ENCODE results near the gene CACNB2.

CACNB2 gene

GRCh38 chr10:18122753-18123152 lies 17.5 kb upstream of the CACNB2 start:
- no peak for TF ChIP-seq CTCF (IDR thresholded peaks at IDR 0.05; ENCODE audit: low read depth, low read length, missing control alignments)
- no peak for DNase-seq (ENCODE audit: low read depth)
- in situ Hi-C loops (cut with HindIII; ENCODE audit: low sequenced_read_pairs) = no loop called here
- H3K4me3 ChIP-seq (ENCODE audit: low read depth, low read length) = no peak overlapping the region

- H3K4me3 ChIP-seq (ENCODE audit: low read depth, low read length) = no peak overlapping the region
- in situ Hi-C loops (cut with HindIII; ENCODE audit: low sequenced_read_pairs) = no loop called here
- DNase-seq (ENCODE audit: low read depth) = no peak
- no peak for TF ChIP-seq CTCF (IDR thresholded peaks at IDR 0.05; ENCODE audit: low read depth, low read length, missing control alignments)
Measured at GRCh38 chr10:18133046-18133445, 7.2 kb upstream of the CACNB2 start.

DNA sequence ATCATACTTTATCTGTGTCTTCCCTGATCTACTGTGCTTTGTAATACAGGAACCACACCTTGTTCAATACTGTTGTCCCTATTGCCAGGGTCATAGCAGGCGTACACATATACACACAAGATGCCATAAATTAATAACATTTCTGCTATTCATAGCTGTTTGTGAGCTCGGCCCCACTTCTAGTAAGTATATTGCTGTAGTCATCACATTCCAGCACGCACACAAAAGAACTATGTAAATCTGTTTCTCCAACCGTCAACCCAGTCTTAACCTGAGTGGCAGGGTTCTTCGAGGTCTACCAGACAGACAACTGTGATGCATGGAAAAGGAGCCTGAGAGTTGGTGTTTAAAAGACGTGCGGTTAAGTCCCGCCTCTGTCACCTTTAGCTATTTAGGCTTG lies 5.7 kb upstream of the CACNB2 start:
- in situ Hi-C loops (cut with HindIII; ENCODE audit: low sequenced_read_pairs) = no loop called here
- no peak overlapping the region for H3K4me3 ChIP-seq (ENCODE audit: low read depth, low read length)
- no peak for DNase-seq (ENCODE audit: low read depth)
- no peak for TF ChIP-seq CTCF (IDR thresholded peaks at IDR 0.05; ENCODE audit: low read depth, low read length, missing control alignments)

DNA sequence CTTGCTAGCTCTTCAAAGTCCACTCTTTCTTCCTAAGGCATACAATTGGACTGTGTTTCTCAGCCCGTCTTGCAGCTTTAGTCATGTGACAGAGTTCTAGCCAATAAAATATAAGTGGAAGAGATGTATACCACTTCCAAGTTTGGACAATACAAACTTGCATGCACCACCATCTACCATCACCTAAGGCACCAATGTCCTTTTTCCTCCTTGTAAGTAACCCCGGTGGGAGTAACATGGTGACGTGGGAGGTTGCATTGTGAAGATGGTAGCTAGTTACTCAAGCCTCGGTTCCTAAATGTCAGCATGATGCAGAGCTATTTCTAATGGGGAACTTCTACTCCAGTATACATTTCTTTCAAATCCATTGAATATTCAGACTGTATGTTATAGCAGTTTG lies 5.3 kb upstream of the CACNB2 start:
- H3K4me3 ChIP-seq (ENCODE audit: low read depth, low read length) = no peak overlapping the region
- no peak for TF ChIP-seq CTCF (IDR thresholded peaks at IDR 0.05; ENCODE audit: low read depth, low read length, missing control alignments)
- no peak for DNase-seq (ENCODE audit: low read depth)
- in situ Hi-C loops (cut with HindIII; ENCODE audit: low sequenced_read_pairs) = no loop called here

DNA sequence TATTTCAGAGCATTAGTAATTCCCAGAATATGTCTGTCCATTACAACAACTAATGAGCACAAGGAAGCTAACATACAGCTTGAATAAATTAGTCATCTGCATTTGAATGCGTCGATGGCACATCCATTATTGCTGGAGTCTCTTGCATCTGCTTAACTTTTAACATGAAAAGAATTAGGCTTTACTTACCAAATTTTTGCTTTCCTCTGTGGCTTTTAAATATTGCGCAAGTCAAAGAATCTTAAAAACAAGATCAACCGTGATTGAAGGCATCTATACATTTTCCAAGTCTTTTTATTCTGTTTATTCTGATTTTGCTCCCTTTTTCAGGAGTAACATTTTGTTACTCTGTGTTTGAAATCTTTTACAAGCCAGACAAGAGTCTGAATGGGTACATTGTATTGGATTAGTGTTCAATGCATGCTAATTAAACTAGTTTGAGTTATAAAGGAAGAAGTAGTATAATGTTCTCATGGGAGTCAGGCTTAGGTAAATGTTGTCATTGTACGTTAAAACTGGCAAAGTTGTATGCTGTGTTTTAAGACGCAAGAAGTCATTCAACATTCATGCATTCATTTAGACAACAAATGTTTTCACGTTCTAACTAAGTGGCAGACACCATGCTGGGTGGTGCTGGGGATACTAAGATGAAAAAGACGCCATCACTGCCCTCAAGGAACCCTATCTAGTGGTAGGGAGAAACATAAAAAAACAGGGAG lies 4.0 kb upstream of the CACNB2 start:
- in situ Hi-C loops (cut with HindIII; ENCODE audit: low sequenced_read_pairs) = no loop called here
- H3K4me3 ChIP-seq (ENCODE audit: low read depth, low read length) = no peak overlapping the region
- TF ChIP-seq CTCF (IDR thresholded peaks at IDR 0.05; ENCODE audit: low read depth, low read length, missing control alignments) = no peak

GRCh38 chr10:18137111-18137510 lies 3.1 kb upstream of the CACNB2 start:
- in situ Hi-C loops (cut with HindIII; ENCODE audit: low sequenced_read_pairs) = no loop called here
- no peak for DNase-seq (ENCODE audit: low read depth)
- no peak overlapping the region for H3K4me3 ChIP-seq (ENCODE audit: low read depth, low read length)
- TF ChIP-seq CTCF (IDR thresholded peaks at IDR 0.05; ENCODE audit: low read depth, low read length, missing control alignments) = no peak

More for the DNA sequence above, 4.0 kb upstream of the CACNB2 start:
- no peak for DNase-seq (ENCODE audit: low read depth)

Measured in astrocyte of the cerebellum (primary cell).